ENCODE measurements around the gene NOC2L. TPM values are rescaled to one million over a fixed set of nuclear protein-coding genes. Genes with fewer than 3 reads are reported as not detected.

The NOC2L gene
- total and polyA plus RNA-seq, 9 of the 15 experiments (the other 6 are each of a cell fraction or from before 2014, with no cell fraction given): 4.0 to 410 (median 200) TPM

DNA sequence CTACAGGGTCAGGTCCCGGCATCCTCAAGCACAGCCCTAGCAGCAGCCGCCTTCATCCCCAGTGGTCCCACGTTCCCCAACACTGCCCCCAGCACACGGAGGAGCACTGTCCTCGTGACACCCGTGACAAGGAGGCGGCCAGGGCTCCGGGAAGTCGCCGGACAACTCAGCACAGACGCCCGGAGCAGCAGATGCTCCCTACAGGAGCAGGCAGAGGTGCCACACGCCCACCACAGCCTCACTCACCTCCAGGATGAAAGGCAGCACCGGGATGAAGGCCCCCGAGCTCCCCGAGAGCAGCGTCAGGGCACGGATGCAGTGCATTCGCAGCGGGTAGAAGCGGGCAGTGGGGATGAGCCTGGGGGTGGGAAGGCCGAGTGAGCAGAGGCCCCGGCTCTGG is 8.2 kb downstream of the NOC2L start:
- Histone ChIP-seq H4K20me1 (replicated peaks; ENCODE audit: control insufficient read depth, insufficient read depth, low read length) (peaks cover 8% of the 10 kb centered on the region), H3K9me1 (ENCODE audit: control insufficient read depth, insufficient read depth, low read length) (no peaks in the 10 kb centered on the region), H3K4me2 (ENCODE audit: insufficient read depth, low read length) (no peak overlapping the region), H3K36me3 (ENCODE audit: control insufficient read depth, insufficient read depth, low read length) (peaks cover 100% of the 10 kb centered on the region; the same call in 2 of the 3 replicates), H3K9me3 (replicated peaks; ENCODE audit: control insufficient read depth, insufficient read depth, low read depth, low read length) (no peaks in the 10 kb centered on the region), H3K4me3 (no peak overlapping the region), H3K9ac (ENCODE audit: insufficient read depth in 1 of 2, low read depth in 2 of 2, low read length in 2 of 2) (no peak overlapping the region; a peak in 1 of 4 replicates), H3K27me3 (ENCODE audit: control insufficient read depth in 2 of 2, insufficient read depth in 2 of 2, low read length in 2 of 2) (no peaks in the 10 kb centered on the region), H3K79me2 (ENCODE audit: control insufficient read depth, insufficient read depth, low read length) (peaks cover 5% of the 10 kb centered on the region; the same call in 2 of the 3 replicates), H3K27ac (ENCODE audit: extremely low read depth, low read depth, low read length) (no peak overlapping the region), H3K4me1 (replicated peaks in 1 of 2; ENCODE audit: control insufficient read depth in 2 of 2, insufficient read depth in 2 of 2, low read length in 2 of 2) (peaks cover 0 to 50% of the 10 kb centered on the region in 2 experiments; a peak in 2 of 5 replicates), H2AFZ (ENCODE audit: low read depth, low read length) (no peak overlapping the region)
- no peak for DNase-seq (ENCODE audit: extremely low read depth in 1 of 4, low spot score in 3 of 4)
- no peak for TF ChIP-seq ZBTB11 (CRISPR knock-in tag; IDR thresholded peaks at IDR 0.05)
- peak; percentile 46; the same call in 1 of the 2 replicates for TF ChIP-seq POLR2G (IDR thresholded peaks at IDR 0.05; ENCODE audit: low read depth, low read length)
- TF ChIP-seq SMC3 (conservative IDR thresholded peaks at IDR 0.05; ENCODE audit: insufficient read depth, low read depth, low read length): no peak
- no peak for TF ChIP-seq ZNF24 (IDR thresholded peaks at IDR 0.05)
- TF ChIP-seq FIP1L1 (IDR thresholded peaks at IDR 0.05; ENCODE audit: low read depth, low read length, poor library complexity, severe bottlenecking): peak; percentile 33
- no peak for TF ChIP-seq ZNF134 (CRISPR knock-in tag; conservative IDR thresholded peaks at IDR 0.05)
- TF ChIP-seq ZNF780A (CRISPR knock-in tag; IDR thresholded peaks at IDR 0.05): no peak
- peak; percentile 15; the same call in 1 of the 2 replicates for TF ChIP-seq RBFOX2 (IDR thresholded peaks at IDR 0.05; ENCODE audit: low read depth, low read length)
- no TSS peak for BruUV-seq (replicated peaks)
- in situ Hi-C loops (cut with MboI) (no loop called here), intact Hi-C loops (cut with micrococcal nuclease) (no loop called here)
- 97% methylated on average over 20 of the region's 23 CpGs for WGBS (ENCODE audit: insufficient coverage, low coverage, missing lambda C conversion rate)
- ATAC-seq: no peak
- ChIA-PET POLR2A (interaction anchor here (1.4 kb wide), 1 partner anchor 10 kb away, joined by 11 read pairs; no protein-coding TSS in a partner anchor), CTCF (ENCODE audit: low intra/inter-chr PET ratio) (no interaction called here)
- FAIRE-seq: no peak
